ENCODE results near the gene APIP. TPM values are rescaled to one million over a fixed set of nuclear protein-coding genes. Genes with fewer than 3 reads are reported as not detected.

APIP gene
- total RNA-seq, 1 experiment from 2014 or later = 42.6 TPM

DNA sequence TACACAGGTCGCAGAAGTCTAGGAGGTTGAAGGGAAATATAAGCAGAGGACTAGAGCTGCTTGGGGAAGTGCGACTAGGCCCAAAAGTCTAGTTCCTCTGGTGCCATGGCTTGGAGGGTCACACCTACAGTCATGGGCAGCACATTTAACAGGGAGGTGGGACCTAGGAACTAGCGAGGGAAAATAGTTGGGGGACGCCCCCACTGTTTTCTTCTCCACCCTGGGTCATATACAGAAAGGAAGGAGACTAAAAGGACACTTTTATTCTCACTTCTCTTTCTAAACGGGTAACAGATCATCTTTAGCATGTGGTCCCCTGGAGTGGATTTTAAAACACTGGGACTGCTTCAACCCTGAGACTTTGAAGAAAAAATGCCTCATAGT is 16.6 kb downstream of the APIP start:
- ChIA-PET POLR2A (no interaction called here), CTCF (interaction anchor here (0.6 to 1.2 kb wide), 6 partner anchors 8 to 702 kb away, joined by 3 to 9 read pairs (median 4); no protein-coding TSS in a partner anchor)
- Histone ChIP-seq H3K36me3 (ENCODE audit: control insufficient read depth, insufficient read depth, low read length) (no peaks in the 10 kb centered on the region), H3K4me1 (ENCODE audit: control insufficient read depth, insufficient read depth, low read length) (peaks cover 14% of the 10 kb centered on the region), H3K27me3 (ENCODE audit: control insufficient read depth, insufficient read depth, low read length) (no peaks in the 10 kb centered on the region), H3K9me3 (ENCODE audit: control insufficient read depth, insufficient read depth, low read depth, low read length) (no peaks in the 10 kb centered on the region), H3K4me3 (ENCODE audit: low read depth in 2 of 2, low read length in 2 of 2) (no peak overlapping the region), H3K27ac (ENCODE audit: low read length) (peak overlapping the region; percentile 76)
- ATAC-seq (peak; percentile 47; the same call in 1 of the 2 replicates), DNase-seq (ENCODE audit: low read depth, low spot score) (no peak)
- in situ Hi-C loops (cut with HindIII; ENCODE audit: low pct_unique_long_range_greater_than_20kb, low sequenced_read_pairs) (no loop called here), intact Hi-C loops (cut with micrococcal nuclease; ENCODE audit: unreplicated experiment) (loop anchor here (5.0 to 10.0 kb wide), 4 partner anchors 245 to 542 kb away; partner anchors contain the start of genes ABTB2 and ELF5)
- TF ChIP-seq POLR2AphosphoS5 (IDR thresholded peaks at IDR 0.05; ENCODE audit: low read depth, low read length) = no peak
- TF ChIP-seq TCF7L2 (IDR thresholded peaks at IDR 0.05; ENCODE audit: low read depth, low read length) = no peak
- TF ChIP-seq, protein P1, sequence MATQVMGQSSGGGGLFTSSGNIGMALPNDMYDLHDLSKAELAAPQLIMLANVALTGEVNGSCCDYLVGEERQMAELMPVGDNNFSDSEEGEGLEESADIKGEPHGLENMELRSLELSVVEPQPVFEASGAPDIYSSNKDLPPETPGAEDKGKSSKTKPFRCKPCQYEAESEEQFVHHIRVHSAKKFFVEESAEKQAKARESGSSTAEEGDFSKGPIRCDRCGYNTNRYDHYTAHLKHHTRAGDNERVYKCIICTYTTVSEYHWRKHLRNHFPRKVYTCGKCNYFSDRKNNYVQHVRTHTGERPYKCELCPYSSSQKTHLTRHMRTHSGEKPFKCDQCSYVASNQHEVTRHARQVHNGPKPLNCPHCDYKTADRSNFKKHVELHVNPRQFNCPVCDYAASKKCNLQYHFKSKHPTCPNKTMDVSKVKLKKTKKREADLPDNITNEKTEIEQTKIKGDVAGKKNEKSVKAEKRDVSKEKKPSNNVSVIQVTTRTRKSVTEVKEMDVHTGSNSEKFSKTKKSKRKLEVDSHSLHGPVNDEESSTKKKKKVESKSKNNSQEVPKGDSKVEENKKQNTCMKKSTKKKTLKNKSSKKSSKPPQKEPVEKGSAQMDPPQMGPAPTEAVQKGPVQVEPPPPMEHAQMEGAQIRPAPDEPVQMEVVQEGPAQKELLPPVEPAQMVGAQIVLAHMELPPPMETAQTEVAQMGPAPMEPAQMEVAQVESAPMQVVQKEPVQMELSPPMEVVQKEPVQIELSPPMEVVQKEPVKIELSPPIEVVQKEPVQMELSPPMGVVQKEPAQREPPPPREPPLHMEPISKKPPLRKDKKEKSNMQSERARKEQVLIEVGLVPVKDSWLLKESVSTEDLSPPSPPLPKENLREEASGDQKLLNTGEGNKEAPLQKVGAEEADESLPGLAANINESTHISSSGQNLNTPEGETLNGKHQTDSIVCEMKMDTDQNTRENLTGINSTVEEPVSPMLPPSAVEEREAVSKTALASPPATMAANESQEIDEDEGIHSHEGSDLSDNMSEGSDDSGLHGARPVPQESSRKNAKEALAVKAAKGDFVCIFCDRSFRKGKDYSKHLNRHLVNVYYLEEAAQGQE (IDR thresholded peaks at IDR 0.05; ENCODE audit: insufficient read depth in 1 of 2, low read depth in 2 of 2, low read length in 1 of 2) = no peak
- TF ChIP-seq, protein P2, sequence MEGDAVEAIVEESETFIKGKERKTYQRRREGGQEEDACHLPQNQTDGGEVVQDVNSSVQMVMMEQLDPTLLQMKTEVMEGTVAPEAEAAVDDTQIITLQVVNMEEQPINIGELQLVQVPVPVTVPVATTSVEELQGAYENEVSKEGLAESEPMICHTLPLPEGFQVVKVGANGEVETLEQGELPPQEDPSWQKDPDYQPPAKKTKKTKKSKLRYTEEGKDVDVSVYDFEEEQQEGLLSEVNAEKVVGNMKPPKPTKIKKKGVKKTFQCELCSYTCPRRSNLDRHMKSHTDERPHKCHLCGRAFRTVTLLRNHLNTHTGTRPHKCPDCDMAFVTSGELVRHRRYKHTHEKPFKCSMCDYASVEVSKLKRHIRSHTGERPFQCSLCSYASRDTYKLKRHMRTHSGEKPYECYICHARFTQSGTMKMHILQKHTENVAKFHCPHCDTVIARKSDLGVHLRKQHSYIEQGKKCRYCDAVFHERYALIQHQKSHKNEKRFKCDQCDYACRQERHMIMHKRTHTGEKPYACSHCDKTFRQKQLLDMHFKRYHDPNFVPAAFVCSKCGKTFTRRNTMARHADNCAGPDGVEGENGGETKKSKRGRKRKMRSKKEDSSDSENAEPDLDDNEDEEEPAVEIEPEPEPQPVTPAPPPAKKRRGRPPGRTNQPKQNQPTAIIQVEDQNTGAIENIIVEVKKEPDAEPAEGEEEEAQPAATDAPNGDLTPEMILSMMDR (IDR thresholded peaks at IDR 0.05) = no peak
- TF ChIP-seq SIN3A (IDR thresholded peaks at IDR 0.05; ENCODE audit: borderline replicate concordance, insufficient read depth, low read depth, low read length) = no peak
- BruUV-seq (replicated peaks) = no TSS peak

DNA sequence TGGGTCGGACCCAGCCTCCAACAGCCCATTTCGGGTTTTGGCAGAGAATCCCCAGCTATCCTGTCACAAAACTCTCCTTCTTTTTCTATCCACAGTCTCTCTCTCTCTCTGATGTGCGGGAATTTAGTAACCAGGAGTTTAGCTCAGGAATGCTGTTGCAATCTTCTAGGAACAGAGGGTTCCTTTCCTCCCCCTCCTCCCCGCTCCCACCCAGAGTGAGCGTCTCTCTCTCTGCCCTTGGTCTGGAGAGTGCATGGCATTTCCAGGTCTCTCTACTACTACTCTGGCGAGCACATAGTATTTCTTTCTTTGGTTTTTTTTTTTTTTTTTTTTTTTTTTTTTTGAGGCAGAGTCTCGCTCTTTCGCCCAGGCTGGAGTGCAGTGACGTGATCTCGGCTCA is 17.7 kb downstream of the APIP start:
- ChIA-PET CTCF (interaction anchor here (0.6 to 2.2 kb wide), 7 partner anchors 7 to 533 kb away, joined by 3 to 9 read pairs (median 4); partner anchors contain the start of gene ELF5), POLR2A (no interaction called here)
- DNase-seq (ENCODE audit: low read depth, low spot score) (no peak), ATAC-seq (no peak)
- no peaks in the 10 kb centered on the region for H3K27me3 ChIP-seq (ENCODE audit: control insufficient read depth, insufficient read depth, low read length)
- H3K9me3 ChIP-seq (ENCODE audit: control insufficient read depth, insufficient read depth, low read depth, low read length) = no peaks in the 10 kb centered on the region
- H3K4me1 ChIP-seq (ENCODE audit: control insufficient read depth, insufficient read depth, low read length) = peaks cover 14% of the 10 kb centered on the region
- TF ChIP-seq TCF7L2 (IDR thresholded peaks at IDR 0.05; ENCODE audit: low read depth, low read length) (no peak), SIN3A (IDR thresholded peaks at IDR 0.05; ENCODE audit: borderline replicate concordance, insufficient read depth, low read depth, low read length) (no peak), POLR2AphosphoS5 (IDR thresholded peaks at IDR 0.05; ENCODE audit: low read depth, low read length) (no peak)
- TF ChIP-seq, protein P2 (IDR thresholded peaks at IDR 0.05) = no peak
- TF ChIP-seq, protein P1 (IDR thresholded peaks at IDR 0.05; ENCODE audit: insufficient read depth in 1 of 2, low read depth in 2 of 2, low read length in 1 of 2) = no peak
- H3K36me3 ChIP-seq (ENCODE audit: control insufficient read depth, insufficient read depth, low read length) = no peaks in the 10 kb centered on the region
- intact Hi-C loops (cut with micrococcal nuclease; ENCODE audit: unreplicated experiment) = loop anchor here (5.0 to 10.0 kb wide), 4 partner anchors 244 to 541 kb away; partner anchors contain the start of genes ABTB2 and ELF5
- H3K27ac ChIP-seq (ENCODE audit: low read length) = peak overlapping the region; percentile 54; the same call in 1 of the 2 replicates
- H3K4me3 ChIP-seq (ENCODE audit: low read depth in 2 of 2, low read length in 2 of 2) = no peak overlapping the region
- BruUV-seq (replicated peaks) = no TSS peak
- in situ Hi-C loops (cut with HindIII; ENCODE audit: low pct_unique_long_range_greater_than_20kb, low sequenced_read_pairs) = no loop called here
